H1 (cell line): ENCODE data around the gene PRKACA. TPM values are rescaled to one million over a fixed set of nuclear protein-coding genes. Genes with fewer than 3 reads are reported as not detected.

Experiments
- CBX5 ChIP-seq: fragments of 300-800, 300-1000 bp; sonication (generic); IDR thresholded peaks from 2 replicates; pipeline ENCODE4 v1.7.1; 2016; ENCODE audit warnings: antibody characterized with exemption, low read length, low read depth
- CBX8 ChIP-seq: fragments of 300-800, 300-1000 bp; sonication (generic); IDR thresholded peaks from 2 replicates; pipeline ENCODE4 v1.7.1; 2016; ENCODE audit warnings: low read depth, low read length, borderline replicate concordance
- KDM4A ChIP-seq: IDR thresholded peaks from one replicate; pipeline ENCODE4 v1.7.1; 2012; ENCODE audit warnings: low read depth, mild to moderate bottlenecking, moderate library complexity, low read length, inconsistent platforms; ENCODE audit not compliant: severe bottlenecking
- SAP30 ChIP-seq: fragments of 300-600 bp; sonication (generic); IDR thresholded peaks from 2 replicates; pipeline ENCODE4 v1.7.1; 2012; ENCODE audit warnings: low read length, moderate library complexity, mild to moderate bottlenecking, inconsistent platforms; ENCODE audit not compliant: insufficient read depth, insufficient replicate concordance
- SIX5 ChIP-seq: IDR thresholded peaks from 2 replicates; pipeline ENCODE4 v1.6.1; 2011; ENCODE audit warnings: mild to moderate bottlenecking, low read depth, low read length
- polyA plus RNA-seq, 7 experiments: library from polyadenylated mRNA; depleted of rRNA in 3 of 7; stranded (reverse) in 5 of 7; unstranded in 2 of 7; fragments of >200 nt in 5 of 7; fragments of 200-250 nt in 2 of 7; gene quantifications; 1 replicate in 5 of 7; 2 replicates in 1 of 7; 4 replicates in 1 of 7; pipeline versions ENCODE4 v1.2.1 to v1.2.3, GENCODE V29; 2011 to 2013; ENCODE audit warnings: missing spikeins in 2 of 7, mixed read lengths in 2 of 7
- total RNA-seq: library from RNA; stranded (reverse); fragmentation: NEBNext Ultra II Directional; extraction: Animal tissue kit (Norgen Biotek cat#: 25700); gene quantifications from 2 replicates; pipeline ENCODE4 v1.2.1, GENCODE V29; 2021

PRKACA gene
- total and polyA plus RNA-seq, 2 of the 8 experiments (the other 6 are each of a cell fraction or from before 2014, with no cell fraction given) = 14.2 to 48.2 TPM

DNA sequence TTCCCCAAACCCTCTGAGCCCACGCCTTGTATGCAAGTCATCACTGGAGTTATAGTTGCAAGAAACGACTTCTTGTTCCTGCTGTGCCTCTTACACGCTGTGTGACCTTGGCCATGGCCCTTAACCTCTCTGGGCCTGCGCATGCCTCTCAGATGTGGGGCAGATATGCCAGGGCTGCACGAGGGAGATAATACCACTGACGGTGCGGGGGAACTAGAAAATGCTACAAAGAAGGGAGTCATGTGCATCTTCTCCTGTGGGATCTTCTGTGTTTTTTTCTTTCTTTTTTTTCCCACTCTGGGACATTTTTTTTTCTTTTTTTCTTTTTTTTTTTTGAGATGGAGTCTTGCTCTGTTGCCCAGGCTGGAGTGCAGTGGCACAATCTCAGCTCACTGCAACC is 22.7 kb downstream of the PRKACA start (continued):
- no peak for TF ChIP-seq CBX8
- TF ChIP-seq KDM4A = no peak
- no peak for TF ChIP-seq SAP30
- TF ChIP-seq CBX5 = no peak
- no peak for TF ChIP-seq SIX5
